GM19240 (cell line): ENCODE data around the gene DGKH.
"Not testable (repeated sequence)": the region's sequence is repeated elsewhere in the genome, so short reads cannot be mapped to it uniquely, and the experiment has no call there.

Experiments used
- DNase-seq: peaks from one replicate; pipeline ENCODE4 v3.0.0; 2011; ENCODE audit warnings: low spot score; ENCODE audit not compliant: insufficient read length

DGKH gene

GRCh38 chr13:42112864-42113263, 64.4 kb downstream of the DGKH start:
- DNase-seq, result no peak

- no peak for DNase-seq
Measured at GRCh38 chr13:42113478-42113877, 65.0 kb downstream of the DGKH start.

- no peak for DNase-seq
Measured at GRCh38 chr13:42114278-42114677, 65.8 kb downstream of the DGKH start.

- DNase-seq, result no peak
Measured at GRCh38 chr13:42114912-42115311, 66.5 kb downstream of the DGKH start.

GRCh38 chr13:42116225-42116624, 67.8 kb downstream of the DGKH start:
- DNase-seq, result no peak

- no peak for DNase-seq
Measured at GRCh38 chr13:42119041-42119440, 70.6 kb downstream of the DGKH start.

- no peak for DNase-seq
Measured at GRCh38 chr13:42119875-42120274, 71.4 kb downstream of the DGKH start.

- no peak for DNase-seq
Measured at GRCh38 chr13:42123600-42123999, 75.2 kb downstream of the DGKH start.

- DNase-seq, result no peak
Measured at GRCh38 chr13:42125046-42125445, 76.6 kb downstream of the DGKH start.

GRCh38 chr13:42127047-42127446, 78.6 kb downstream of the DGKH start:
- no peak for DNase-seq

GRCh38 chr13:42129033-42129432, 80.6 kb downstream of the DGKH start:
- no peak for DNase-seq

GRCh38 chr13:42136518-42136917, 88.1 kb downstream of the DGKH start:
- DNase-seq, result no peak

GRCh38 chr13:42137856-42138537, 89.5 kb downstream of the DGKH start:
- no peak for DNase-seq

- DNase-seq, result no peak
Measured at GRCh38 chr13:42140494-42140893, 92.0 kb downstream of the DGKH start.

- not testable (repeated sequence) for DNase-seq
Measured at GRCh38 chr13:42141052-42141451, 92.6 kb downstream of the DGKH start.

- no peak for DNase-seq
Measured at GRCh38 chr13:42146359-42146758, 97.9 kb downstream of the DGKH start.

GRCh38 chr13:42148538-42148937, 100.1 kb downstream of the DGKH start:
- no peak for DNase-seq

- DNase-seq, result no peak
Measured at GRCh38 chr13:42149136-42149535, 100.7 kb downstream of the DGKH start.

- DNase-seq, result no peak
Measured at GRCh38 chr13:42151781-42152180, 103.3 kb downstream of the DGKH start.

GRCh38 chr13:42152495-42152894, 104.0 kb downstream of the DGKH start:
- no peak for DNase-seq

GRCh38 chr13:42153199-42154113, 105.0 kb downstream of the DGKH start:
- no peak for DNase-seq

- no peak for DNase-seq
Measured at GRCh38 chr13:42155251-42155650, 106.8 kb downstream of the DGKH start.

GRCh38 chr13:42163338-42163737, 114.9 kb downstream of the DGKH start:
- not testable (repeated sequence) for DNase-seq
